ENCODE data around the gene CCDC146.
"Not testable (repeated sequence)": the region's sequence is repeated elsewhere in the genome, so short reads cannot be mapped to it uniquely, and the experiment has no call there.

Gene CCDC146

DNA sequence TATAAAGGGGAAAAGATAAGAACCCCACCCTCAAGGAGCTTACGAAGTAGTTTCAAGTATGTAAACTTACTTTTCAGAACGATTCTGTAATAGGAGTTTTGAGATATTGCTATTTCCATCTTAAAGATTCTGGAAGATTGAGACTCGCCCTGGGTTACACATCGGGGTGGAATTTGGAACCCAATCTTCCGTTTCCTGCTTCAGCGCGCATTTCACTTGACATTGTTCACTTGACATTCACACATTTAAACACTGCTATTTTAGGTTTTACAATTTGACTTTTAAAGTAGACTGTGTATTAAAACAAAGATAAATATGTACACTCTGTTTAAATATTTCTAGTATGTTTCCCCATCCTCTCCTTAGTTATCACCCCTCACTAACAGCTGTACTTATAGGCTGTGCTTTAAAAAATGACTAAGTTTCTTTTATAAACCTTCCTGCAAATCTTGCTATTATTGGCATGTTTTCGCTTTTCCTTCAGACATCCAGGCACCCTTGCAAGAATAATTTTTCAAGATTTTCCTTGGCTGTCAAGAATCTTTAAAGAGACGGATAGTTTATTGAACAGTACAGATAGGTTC is 55.0 kb downstream of the CCDC146 start:
- H3K4me1 ChIP-seq (ENCODE audit: control insufficient read depth in 5 of 5, insufficient read depth in 5 of 5, low read length in 5 of 5); H3K36me3 ChIP-seq (ENCODE audit: control insufficient read depth in 5 of 5, insufficient read depth in 5 of 5, low read length in 5 of 5); H3K9me3 ChIP-seq (ENCODE audit: control insufficient read depth in 5 of 5, low read length in 5 of 5); H3K27ac ChIP-seq (ENCODE audit: low read depth, low read length); H3K9ac ChIP-seq (ENCODE audit: low read length in 5 of 5); H3K27me3 ChIP-seq (ENCODE audit: control insufficient read depth in 5 of 5, insufficient read depth in 4 of 5, low read length in 5 of 5); H3K4me3 ChIP-seq (ENCODE audit: low read depth in 1 of 5, low read length in 5 of 5): not testable (repeated sequence)

DNA sequence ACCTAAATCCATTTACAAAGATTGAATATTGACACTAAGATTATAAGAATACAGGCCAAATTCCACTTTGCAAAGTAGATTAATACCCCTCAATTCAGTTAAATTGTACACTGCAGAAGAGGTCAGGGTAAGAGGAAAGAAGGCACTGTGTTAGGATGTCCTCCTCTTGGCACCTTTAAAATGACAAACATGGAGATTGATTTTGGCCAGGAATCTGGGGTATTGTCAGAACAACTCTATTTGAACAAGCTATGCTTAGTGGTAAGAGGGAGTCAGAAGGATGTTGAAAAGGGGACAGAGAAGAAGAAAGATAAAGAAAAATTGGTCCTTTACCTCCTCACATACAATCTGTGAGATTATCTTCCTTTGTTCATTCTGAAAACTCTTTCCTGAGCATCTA is 55.6 kb downstream of the CCDC146 start:
- H3K4me1 ChIP-seq (ENCODE audit: control insufficient read depth in 5 of 5, insufficient read depth in 5 of 5, low read length in 5 of 5); H3K36me3 ChIP-seq (ENCODE audit: control insufficient read depth in 5 of 5, insufficient read depth in 5 of 5, low read length in 5 of 5); H3K9ac ChIP-seq (ENCODE audit: low read length in 5 of 5); H3K4me3 ChIP-seq (ENCODE audit: low read depth in 1 of 5, low read length in 5 of 5); H3K9me3 ChIP-seq (ENCODE audit: control insufficient read depth in 5 of 5, low read length in 5 of 5); H3K27me3 ChIP-seq (ENCODE audit: control insufficient read depth in 5 of 5, insufficient read depth in 4 of 5, low read length in 5 of 5); H3K27ac ChIP-seq (ENCODE audit: low read depth, low read length): not testable (repeated sequence)

GRCh38 chr7:77181015-77181595 is 58.7 kb downstream of the CCDC146 start:
- Histone ChIP-seq H3K9me3 (ENCODE audit: control insufficient read depth in 5 of 5, low read length in 5 of 5) (no peaks in the 10 kb centered on the region), H3K27me3 (ENCODE audit: control insufficient read depth in 5 of 5, insufficient read depth in 4 of 5, low read length in 5 of 5) (no peaks in the 10 kb centered on the region), H3K36me3 (ENCODE audit: control insufficient read depth in 5 of 5, insufficient read depth in 5 of 5, low read length in 5 of 5) (no peaks in the 10 kb centered on the region), H3K27ac (ENCODE audit: low read depth, low read length) (no peak overlapping the region), H3K4me1 (ENCODE audit: control insufficient read depth in 5 of 5, insufficient read depth in 5 of 5, low read length in 5 of 5) (peaks cover 2 to 16% (median 9%) of the 10 kb centered on the region in 5 donors), H3K4me3 (ENCODE audit: low read depth in 1 of 5, low read length in 5 of 5) (no peak overlapping the region), H3K9ac (ENCODE audit: low read length in 5 of 5) (no peak overlapping the region)

DNA sequence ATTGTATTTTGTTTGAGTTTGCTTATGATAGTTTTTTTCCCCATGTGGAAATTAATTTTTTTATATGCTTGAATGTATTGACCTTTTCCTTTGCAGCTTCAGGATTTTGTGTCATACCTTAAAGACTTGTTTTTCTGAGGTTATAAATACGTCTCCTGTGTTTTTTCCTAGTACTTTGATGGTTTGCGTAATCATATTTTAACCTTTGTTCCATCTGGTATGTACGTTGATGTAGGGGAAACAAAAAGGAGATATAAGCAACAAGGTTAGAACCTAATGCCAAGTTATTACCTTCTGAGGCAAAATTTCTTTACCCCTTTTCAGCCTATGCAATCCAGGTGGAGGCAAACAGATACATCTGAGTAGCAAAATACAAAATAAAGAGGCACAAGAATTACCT is 59.3 kb downstream of the CCDC146 start:
- no peaks in the 10 kb centered on the region for H3K27me3 ChIP-seq (ENCODE audit: control insufficient read depth in 5 of 5, insufficient read depth in 4 of 5, low read length in 5 of 5)

DNA sequence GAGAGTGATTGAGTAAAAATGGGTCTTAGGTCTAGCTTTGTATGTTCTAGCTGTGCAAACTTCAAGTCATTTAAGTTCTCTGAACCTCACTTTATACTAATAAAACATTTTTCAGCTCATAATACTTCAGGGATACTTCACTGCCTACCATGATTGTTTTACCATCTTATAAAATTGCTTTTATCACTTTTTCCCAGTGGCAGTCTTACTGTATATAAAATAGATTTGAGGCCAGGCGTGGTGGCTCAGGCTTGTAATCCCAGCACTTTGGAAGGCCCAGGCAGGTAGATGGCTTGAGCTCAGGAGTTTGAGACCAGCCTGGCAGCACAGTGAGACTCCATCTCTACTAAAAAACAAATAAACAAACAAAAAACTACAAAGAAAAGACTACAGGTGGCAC is 59.8 kb downstream of the CCDC146 start:
- H3K4me1 ChIP-seq (ENCODE audit: control insufficient read depth in 5 of 5, insufficient read depth in 5 of 5, low read length in 5 of 5) = peaks cover 2 to 16% (median 9%) of the 10 kb centered on the region in 5 donors
- no peaks in the 10 kb centered on the region for H3K27me3 ChIP-seq (ENCODE audit: control insufficient read depth in 5 of 5, insufficient read depth in 4 of 5, low read length in 5 of 5)
- no peak overlapping the region for H3K27ac ChIP-seq (ENCODE audit: low read depth, low read length)

More for the DNA sequence above, 59.3 kb downstream of the CCDC146 start:
- Histone ChIP-seq H3K4me1 (ENCODE audit: control insufficient read depth in 5 of 5, insufficient read depth in 5 of 5, low read length in 5 of 5) (peaks cover 2 to 16% (median 9%) of the 10 kb centered on the region in 5 donors), H3K4me3 (ENCODE audit: low read depth in 1 of 5, low read length in 5 of 5) (no peak overlapping the region), H3K27ac (ENCODE audit: low read depth, low read length) (no peak overlapping the region), H3K9me3 (ENCODE audit: control insufficient read depth in 5 of 5, low read length in 5 of 5) (no peaks in the 10 kb centered on the region), H3K9ac (ENCODE audit: low read length in 5 of 5) (no peak overlapping the region), H3K36me3 (ENCODE audit: control insufficient read depth in 5 of 5, insufficient read depth in 5 of 5, low read length in 5 of 5) (no peaks in the 10 kb centered on the region)

DNA sequence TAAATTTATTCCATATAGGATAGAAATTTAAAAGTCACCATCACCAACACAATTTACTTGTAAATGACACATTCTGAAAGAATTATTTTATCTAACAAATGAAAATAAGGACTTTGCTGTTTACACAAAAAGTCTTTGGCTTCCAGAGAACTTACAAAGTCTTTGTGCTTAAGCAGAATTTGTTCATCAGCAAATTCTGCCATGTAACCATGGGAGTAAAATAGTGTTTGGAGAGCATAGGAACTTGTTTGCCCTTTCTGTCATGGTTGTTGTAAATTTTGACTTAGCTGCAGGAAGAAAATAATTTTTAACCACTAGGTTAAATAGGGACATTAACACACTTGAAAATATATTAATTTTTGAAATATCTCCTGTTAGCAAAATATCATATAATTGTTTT is 62.0 kb downstream of the CCDC146 start:
- Histone ChIP-seq H3K9ac (ENCODE audit: low read length in 5 of 5) (no peak overlapping the region), H3K9me3 (ENCODE audit: control insufficient read depth in 5 of 5, low read length in 5 of 5) (no peaks in the 10 kb centered on the region), H3K27ac (ENCODE audit: low read depth, low read length) (no peak overlapping the region), H3K4me3 (ENCODE audit: low read depth in 1 of 5, low read length in 5 of 5) (no peak overlapping the region), H3K36me3 (ENCODE audit: control insufficient read depth in 5 of 5, insufficient read depth in 5 of 5, low read length in 5 of 5) (no peaks in the 10 kb centered on the region), H3K4me1 (ENCODE audit: control insufficient read depth in 5 of 5, insufficient read depth in 5 of 5, low read length in 5 of 5) (peaks cover 2 to 19% (median 9%) of the 10 kb centered on the region in 5 donors), H3K27me3 (ENCODE audit: control insufficient read depth in 5 of 5, insufficient read depth in 4 of 5, low read length in 5 of 5) (no peaks in the 10 kb centered on the region)

More for the DNA sequence above, 59.8 kb downstream of the CCDC146 start:
- Histone ChIP-seq H3K9ac (ENCODE audit: low read length in 5 of 5) (no peak overlapping the region), H3K9me3 (ENCODE audit: control insufficient read depth in 5 of 5, low read length in 5 of 5) (no peaks in the 10 kb centered on the region), H3K4me3 (ENCODE audit: low read depth in 1 of 5, low read length in 5 of 5) (no peak overlapping the region), H3K36me3 (ENCODE audit: control insufficient read depth in 5 of 5, insufficient read depth in 5 of 5, low read length in 5 of 5) (no peaks in the 10 kb centered on the region)

GRCh38 chr7:77184990-77185389 is 62.6 kb downstream of the CCDC146 start:
- no peaks in the 10 kb centered on the region for H3K9me3 ChIP-seq (ENCODE audit: control insufficient read depth in 5 of 5, low read length in 5 of 5)
- H3K27ac ChIP-seq (ENCODE audit: low read depth, low read length) = no peak overlapping the region
- no peak overlapping the region for H3K4me3 ChIP-seq (ENCODE audit: low read depth in 1 of 5, low read length in 5 of 5)
- H3K27me3 ChIP-seq (ENCODE audit: control insufficient read depth in 5 of 5, insufficient read depth in 4 of 5, low read length in 5 of 5) = no peaks in the 10 kb centered on the region
- H3K9ac ChIP-seq (ENCODE audit: low read length in 5 of 5) = no peak overlapping the region
- H3K36me3 ChIP-seq (ENCODE audit: control insufficient read depth in 5 of 5, insufficient read depth in 5 of 5, low read length in 5 of 5) = no peaks in the 10 kb centered on the region
- H3K4me1 ChIP-seq (ENCODE audit: control insufficient read depth in 5 of 5, insufficient read depth in 5 of 5, low read length in 5 of 5) = peaks cover 2 to 21% (median 9%) of the 10 kb centered on the region in 5 donors

DNA sequence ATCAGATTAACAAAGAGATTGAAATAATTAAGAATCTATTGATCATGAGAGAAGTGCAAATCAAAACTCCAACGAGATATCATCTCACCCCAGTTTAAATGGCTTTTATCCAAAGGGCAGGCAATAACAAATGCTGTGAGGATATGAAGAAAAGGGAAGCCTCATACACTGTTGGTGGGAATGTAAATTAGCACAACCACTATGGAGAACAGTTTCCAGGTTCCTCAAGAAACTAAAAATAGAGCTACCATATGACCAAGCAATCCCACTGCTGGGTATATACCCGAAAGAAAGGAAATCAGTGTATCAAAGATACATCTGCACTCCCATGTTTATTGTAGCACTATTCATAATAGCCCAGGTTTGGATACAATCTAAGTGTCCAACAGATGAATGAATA is 63.5 kb downstream of the CCDC146 start:
- Histone ChIP-seq H3K27me3 (ENCODE audit: control insufficient read depth in 5 of 5, insufficient read depth in 4 of 5, low read length in 5 of 5) (no peaks in the 10 kb centered on the region), H3K4me3 (ENCODE audit: low read depth in 1 of 5, low read length in 5 of 5) (no peak overlapping the region), H3K36me3 (ENCODE audit: control insufficient read depth in 5 of 5, insufficient read depth in 5 of 5, low read length in 5 of 5) (no peaks in the 10 kb centered on the region), H3K27ac (ENCODE audit: low read depth, low read length) (no peak overlapping the region), H3K9ac (ENCODE audit: low read length in 5 of 5) (no peak overlapping the region), H3K9me3 (ENCODE audit: control insufficient read depth in 5 of 5, low read length in 5 of 5) (no peaks in the 10 kb centered on the region), H3K4me1 (ENCODE audit: control insufficient read depth in 5 of 5, insufficient read depth in 5 of 5, low read length in 5 of 5) (peaks cover 2 to 21% (median 9%) of the 10 kb centered on the region in 5 donors)

GRCh38 chr7:77188731-77189437 is 66.5 kb downstream of the CCDC146 start:
- H3K27ac ChIP-seq (ENCODE audit: low read depth, low read length) = no peak overlapping the region
- H3K36me3 ChIP-seq (ENCODE audit: control insufficient read depth in 5 of 5, insufficient read depth in 5 of 5, low read length in 5 of 5) = no peaks in the 10 kb centered on the region
- no peaks in the 10 kb centered on the region for H3K9me3 ChIP-seq (ENCODE audit: control insufficient read depth in 5 of 5, low read length in 5 of 5)
- peaks cover 0 to 19% (median 4%) of the 10 kb centered on the region in 5 donors for H3K4me1 ChIP-seq (ENCODE audit: control insufficient read depth in 5 of 5, insufficient read depth in 5 of 5, low read length in 5 of 5)
- no peak overlapping the region for H3K9ac ChIP-seq (ENCODE audit: low read length in 5 of 5)
- no peak overlapping the region for H3K4me3 ChIP-seq (ENCODE audit: low read depth in 1 of 5, low read length in 5 of 5)
- no peaks in the 10 kb centered on the region for H3K27me3 ChIP-seq (ENCODE audit: control insufficient read depth in 5 of 5, insufficient read depth in 4 of 5, low read length in 5 of 5)

DNA sequence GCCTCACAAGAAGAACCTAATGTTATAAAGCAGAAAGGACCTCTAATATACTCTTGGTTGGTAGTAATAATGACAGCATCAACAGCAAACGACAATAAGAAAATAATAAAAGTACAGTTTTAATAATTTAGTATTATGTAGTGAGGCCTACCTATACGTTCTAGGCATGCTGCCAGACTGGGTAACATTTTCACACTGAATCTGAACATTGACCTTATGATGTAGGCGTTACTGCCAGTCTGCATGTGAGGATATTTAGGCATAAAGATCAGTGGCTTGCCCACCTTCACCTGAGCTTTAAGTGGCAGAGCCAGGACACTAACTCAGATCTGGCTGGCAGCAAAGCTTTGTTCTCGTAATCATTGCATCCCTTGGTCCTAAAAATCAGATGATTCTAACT is 74.7 kb downstream of the CCDC146 start:
- no peaks in the 10 kb centered on the region for H3K27me3 ChIP-seq (ENCODE audit: control insufficient read depth in 5 of 5, insufficient read depth in 4 of 5, low read length in 5 of 5)
- H3K4me1 ChIP-seq (ENCODE audit: control insufficient read depth in 5 of 5, insufficient read depth in 5 of 5, low read length in 5 of 5) = peaks cover 0 to 27% (median 11%) of the 10 kb centered on the region in 5 donors
- H3K9me3 ChIP-seq (ENCODE audit: control insufficient read depth in 5 of 5, low read length in 5 of 5) = no peaks in the 10 kb centered on the region
- H3K36me3 ChIP-seq (ENCODE audit: control insufficient read depth in 5 of 5, insufficient read depth in 5 of 5, low read length in 5 of 5) = no peaks in the 10 kb centered on the region
- H3K9ac ChIP-seq (ENCODE audit: low read length in 5 of 5) = peak overlapping the region in 2 of 5 donors; percentile 4 to 55
- H3K4me3 ChIP-seq (ENCODE audit: low read depth in 1 of 5, low read length in 5 of 5) = peak overlapping the region; percentile 34 to 91 (median 74)
- H3K27ac ChIP-seq (ENCODE audit: low read depth, low read length) = no peak overlapping the region

Measured in subcutaneous abdominal adipose tissue (tissue), 5 donors.